Measurements from ENCODE around the gene GRK5. TPM values are rescaled to one million over a fixed set of nuclear protein-coding genes. Genes with fewer than 3 reads are reported as not detected.

GRK5 gene
- total RNA-seq, 1 donor from 2014 or later: 68.7 TPM

GRCh38 chr10:119488675-119489074 is 281.3 kb downstream of the GRK5 start:
- no peak overlapping the region for H3K4me3 ChIP-seq
- DNase-seq (no peak), ATAC-seq (no peak)
- TF ChIP-seq, protein P1, sequence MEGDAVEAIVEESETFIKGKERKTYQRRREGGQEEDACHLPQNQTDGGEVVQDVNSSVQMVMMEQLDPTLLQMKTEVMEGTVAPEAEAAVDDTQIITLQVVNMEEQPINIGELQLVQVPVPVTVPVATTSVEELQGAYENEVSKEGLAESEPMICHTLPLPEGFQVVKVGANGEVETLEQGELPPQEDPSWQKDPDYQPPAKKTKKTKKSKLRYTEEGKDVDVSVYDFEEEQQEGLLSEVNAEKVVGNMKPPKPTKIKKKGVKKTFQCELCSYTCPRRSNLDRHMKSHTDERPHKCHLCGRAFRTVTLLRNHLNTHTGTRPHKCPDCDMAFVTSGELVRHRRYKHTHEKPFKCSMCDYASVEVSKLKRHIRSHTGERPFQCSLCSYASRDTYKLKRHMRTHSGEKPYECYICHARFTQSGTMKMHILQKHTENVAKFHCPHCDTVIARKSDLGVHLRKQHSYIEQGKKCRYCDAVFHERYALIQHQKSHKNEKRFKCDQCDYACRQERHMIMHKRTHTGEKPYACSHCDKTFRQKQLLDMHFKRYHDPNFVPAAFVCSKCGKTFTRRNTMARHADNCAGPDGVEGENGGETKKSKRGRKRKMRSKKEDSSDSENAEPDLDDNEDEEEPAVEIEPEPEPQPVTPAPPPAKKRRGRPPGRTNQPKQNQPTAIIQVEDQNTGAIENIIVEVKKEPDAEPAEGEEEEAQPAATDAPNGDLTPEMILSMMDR (IDR thresholded peaks at IDR 0.05): no peak
- no peak overlapping the region for H3K27ac ChIP-seq
- no peaks in the 10 kb centered on the region for H3K9me3 ChIP-seq
- H3K4me1 ChIP-seq: peaks cover 7% of the 10 kb centered on the region
- intact Hi-C loops (cut with DNase I): no loop called here
- no peaks in the 10 kb centered on the region for H3K27me3 ChIP-seq (ENCODE audit: low read depth)
- no peaks in the 10 kb centered on the region for H3K36me3 ChIP-seq

- no peak for ATAC-seq
- Histone ChIP-seq H3K27ac (no peak overlapping the region), H3K4me1 (peaks cover 18% of the 10 kb centered on the region), H3K36me3 (no peaks in the 10 kb centered on the region), H3K9me3 (no peaks in the 10 kb centered on the region), H3K4me3 (no peak overlapping the region), H3K27me3 (ENCODE audit: low read depth) (no peaks in the 10 kb centered on the region)
- no peak for DNase-seq
- intact Hi-C loops (cut with DNase I): no loop called here
- TF ChIP-seq, protein P1 (IDR thresholded peaks at IDR 0.05): no peak
Measured at GRCh38 chr10:119489991-119490326, 282.6 kb downstream of the GRK5 start.

DNA sequence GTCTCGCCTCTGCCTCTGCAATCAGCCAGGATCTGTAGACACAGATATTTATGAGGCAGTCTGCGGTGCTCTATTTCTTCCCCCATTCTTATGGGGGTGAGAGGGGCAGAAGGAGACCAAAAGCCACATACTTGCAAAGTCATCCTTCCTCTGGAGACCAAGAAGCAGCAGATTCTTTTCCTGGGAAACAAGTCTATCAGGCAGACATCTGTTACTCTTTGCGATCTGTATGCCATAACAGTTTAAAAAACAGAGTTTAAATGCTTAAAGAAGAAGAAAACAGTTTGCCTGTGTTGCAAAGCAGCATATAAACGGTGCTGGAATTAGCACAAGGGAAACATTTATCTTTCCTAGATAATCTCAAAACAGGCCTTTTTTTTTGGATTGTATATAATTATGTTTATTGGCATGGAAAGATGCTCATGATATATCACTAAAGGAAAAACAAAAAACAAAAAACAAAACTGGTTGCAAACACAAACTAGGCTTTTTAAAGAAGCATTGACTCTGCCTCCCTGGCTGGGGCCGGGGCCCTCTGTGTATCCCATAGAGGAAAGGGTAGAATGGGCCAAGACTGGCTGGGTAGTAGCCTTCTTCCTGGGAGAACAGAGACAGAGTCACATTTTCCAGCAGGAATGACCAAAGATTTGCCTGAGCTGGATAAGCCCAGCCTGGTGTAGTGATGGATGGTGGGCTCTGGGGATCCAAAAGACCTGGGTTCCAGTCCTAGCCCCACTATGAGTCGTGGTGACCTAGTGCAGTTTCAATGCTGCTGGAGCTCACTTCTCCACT is 284.8 kb downstream of the GRK5 start:
- peaks cover 22% of the 10 kb centered on the region for H3K4me1 ChIP-seq
- no peak for ATAC-seq
- H3K4me3 ChIP-seq: no peak overlapping the region
- no peaks in the 10 kb centered on the region for H3K36me3 ChIP-seq
- TF ChIP-seq, protein P1 (IDR thresholded peaks at IDR 0.05): no peak
- no peaks in the 10 kb centered on the region for H3K9me3 ChIP-seq
- H3K27me3 ChIP-seq (ENCODE audit: low read depth): no peaks in the 10 kb centered on the region
- intact Hi-C loops (cut with DNase I): no loop called here
- no peak for DNase-seq
- H3K27ac ChIP-seq: no peak overlapping the region

DNA sequence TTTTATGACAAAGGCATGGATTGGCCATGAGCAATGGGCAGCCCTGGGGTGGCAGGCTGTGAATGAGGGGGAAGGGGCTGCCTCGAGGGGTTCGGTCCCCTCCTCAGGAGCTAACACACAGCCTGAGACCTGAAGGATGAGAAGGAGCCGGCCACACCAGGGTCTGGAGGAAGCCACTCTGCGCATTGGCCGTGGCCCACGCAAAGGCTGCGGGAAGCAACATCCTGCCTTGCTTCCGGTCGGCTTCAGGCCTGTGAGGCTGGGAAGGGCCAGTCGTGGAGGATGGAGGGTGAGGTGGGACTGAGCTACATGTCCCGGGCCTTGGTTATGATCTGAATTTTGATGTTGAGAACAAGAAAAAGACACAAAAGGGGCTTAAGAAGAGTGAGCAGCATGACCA is 285.8 kb downstream of the GRK5 start:
- ATAC-seq (no peak), DNase-seq (no peak)
- no peaks in the 10 kb centered on the region for H3K36me3 ChIP-seq
- TF ChIP-seq, protein P1 (IDR thresholded peaks at IDR 0.05): no peak
- peaks cover 22% of the 10 kb centered on the region for H3K4me1 ChIP-seq
- no peaks in the 10 kb centered on the region for H3K27me3 ChIP-seq (ENCODE audit: low read depth)
- intact Hi-C loops (cut with DNase I): no loop called here
- H3K27ac ChIP-seq: no peak overlapping the region
- H3K4me3 ChIP-seq: no peak overlapping the region
- no peaks in the 10 kb centered on the region for H3K9me3 ChIP-seq

DNA sequence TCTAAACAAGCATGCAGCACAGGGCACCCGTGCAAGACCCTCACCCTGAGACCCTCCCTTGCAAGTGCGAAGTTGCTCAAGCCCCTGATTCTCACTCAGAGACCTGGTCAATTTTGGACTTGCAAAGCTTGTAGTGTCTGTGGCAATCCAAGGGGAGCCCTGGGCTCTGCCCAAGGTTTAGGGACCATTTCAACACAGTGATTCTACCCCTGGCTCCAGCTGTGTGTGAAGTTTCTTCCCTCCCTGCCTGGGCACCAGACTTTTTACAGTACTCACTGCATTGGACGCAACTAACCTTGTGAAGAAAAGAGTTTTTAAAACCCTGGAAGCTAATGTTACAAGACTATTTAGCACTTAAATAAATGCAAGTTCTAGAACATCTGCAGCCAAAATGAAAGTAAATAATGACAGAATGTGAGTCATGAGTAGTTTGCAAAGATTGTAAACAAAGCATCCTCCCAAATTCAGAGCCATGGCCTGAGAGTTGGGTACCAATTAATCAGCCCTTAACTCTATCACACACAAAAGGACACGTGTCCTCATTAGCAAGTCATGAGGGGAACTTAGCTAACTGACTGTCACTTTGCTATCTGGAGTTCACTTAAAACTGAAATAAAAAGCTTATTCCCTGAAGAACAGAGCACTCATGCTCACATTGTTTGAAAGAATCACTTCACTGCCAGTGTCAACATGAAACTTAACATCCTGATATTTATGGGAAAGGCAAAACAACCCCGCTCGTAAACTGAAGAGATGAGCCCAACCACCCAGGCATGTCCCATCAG is 287.1 kb downstream of the GRK5 start:
- no peak for DNase-seq
- peak overlapping the region; percentile 24 for H3K27ac ChIP-seq
- H3K9me3 ChIP-seq: no peaks in the 10 kb centered on the region
- no peaks in the 10 kb centered on the region for H3K36me3 ChIP-seq
- H3K4me3 ChIP-seq: no peak overlapping the region
- intact Hi-C loops (cut with DNase I): no loop called here
- ATAC-seq: no peak
- H3K4me1 ChIP-seq: peaks cover 20% of the 10 kb centered on the region
- TF ChIP-seq, protein P1 (IDR thresholded peaks at IDR 0.05): no peak
- H3K27me3 ChIP-seq (ENCODE audit: low read depth): no peaks in the 10 kb centered on the region
